ENCODE data around the gene LRRK2. TPM values are rescaled to one million over a fixed set of nuclear protein-coding genes. Genes with fewer than 3 reads are reported as not detected.

The LRRK2 gene
- total RNA-seq, 2 donors from 2014 or later, result 6.2 to 6.8 TPM

- Histone ChIP-seq H3K4me3 (no peak overlapping the region), H3K9me3 (no peaks in the 10 kb centered on the region)
- 85% methylated on average over 3 of the region's 3 CpGs for WGBS
Observed at GRCh38 chr12:40228727-40229126, 3.9 kb downstream of the LRRK2 start.

DNA sequence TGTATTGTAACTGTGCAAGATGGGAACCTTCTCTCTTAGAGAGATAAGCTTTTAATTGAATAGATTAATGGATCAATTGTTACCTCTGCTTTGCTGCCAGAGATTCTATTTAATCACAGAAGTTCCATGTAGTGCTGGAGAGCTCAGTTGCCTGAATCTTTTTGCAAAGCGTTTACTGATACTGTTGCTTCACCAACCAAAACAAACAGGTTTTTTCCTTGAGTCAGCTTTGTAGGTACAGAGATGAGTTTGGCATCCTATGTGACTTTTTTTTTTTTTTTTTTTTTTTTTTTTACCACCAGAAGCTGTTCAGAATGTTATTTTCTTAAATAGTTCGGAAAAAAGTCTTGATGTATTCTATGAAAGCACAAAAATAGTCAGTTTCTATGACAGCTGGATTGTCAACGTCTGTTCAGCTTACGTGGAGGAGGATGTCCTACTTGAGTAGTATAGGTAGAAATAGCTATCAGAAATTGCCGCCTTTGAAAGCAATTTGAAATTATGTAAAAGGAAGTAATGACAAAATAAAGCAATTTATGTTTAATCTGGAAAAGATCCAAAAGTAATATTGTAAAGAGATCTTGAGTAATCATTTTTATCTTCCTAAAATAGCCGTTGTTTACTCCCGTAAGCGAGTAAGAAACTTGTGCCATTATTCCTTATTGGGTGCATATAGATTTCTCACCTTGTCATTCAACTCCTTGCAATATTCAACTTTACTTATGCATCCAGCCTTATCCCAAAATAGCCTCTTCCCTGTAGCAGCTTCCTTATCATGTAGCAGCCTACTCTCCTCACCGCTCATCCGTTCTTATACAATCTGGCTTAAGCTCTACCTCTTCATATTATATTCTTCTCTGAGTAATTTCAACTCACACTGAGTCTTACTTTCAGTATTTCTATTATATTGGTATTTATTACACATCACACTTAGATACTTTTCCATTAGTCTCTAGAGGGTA, 5.2 kb downstream of the LRRK2 start:
- WGBS, result 84% methylated on average over 10 of the region's 10 CpGs
- no peak for DNase-seq (ENCODE audit: low spot score)
- TF ChIP-seq POLR2AphosphoS5 (IDR thresholded peaks at IDR 0.05) (no peak), POLR2A (IDR thresholded peaks at IDR 0.05) (no peak)
- TF ChIP-seq, protein P1, sequence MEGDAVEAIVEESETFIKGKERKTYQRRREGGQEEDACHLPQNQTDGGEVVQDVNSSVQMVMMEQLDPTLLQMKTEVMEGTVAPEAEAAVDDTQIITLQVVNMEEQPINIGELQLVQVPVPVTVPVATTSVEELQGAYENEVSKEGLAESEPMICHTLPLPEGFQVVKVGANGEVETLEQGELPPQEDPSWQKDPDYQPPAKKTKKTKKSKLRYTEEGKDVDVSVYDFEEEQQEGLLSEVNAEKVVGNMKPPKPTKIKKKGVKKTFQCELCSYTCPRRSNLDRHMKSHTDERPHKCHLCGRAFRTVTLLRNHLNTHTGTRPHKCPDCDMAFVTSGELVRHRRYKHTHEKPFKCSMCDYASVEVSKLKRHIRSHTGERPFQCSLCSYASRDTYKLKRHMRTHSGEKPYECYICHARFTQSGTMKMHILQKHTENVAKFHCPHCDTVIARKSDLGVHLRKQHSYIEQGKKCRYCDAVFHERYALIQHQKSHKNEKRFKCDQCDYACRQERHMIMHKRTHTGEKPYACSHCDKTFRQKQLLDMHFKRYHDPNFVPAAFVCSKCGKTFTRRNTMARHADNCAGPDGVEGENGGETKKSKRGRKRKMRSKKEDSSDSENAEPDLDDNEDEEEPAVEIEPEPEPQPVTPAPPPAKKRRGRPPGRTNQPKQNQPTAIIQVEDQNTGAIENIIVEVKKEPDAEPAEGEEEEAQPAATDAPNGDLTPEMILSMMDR (IDR thresholded peaks at IDR 0.05), result no peak
- no peak overlapping the region for H3K27ac ChIP-seq
- H3K4me1 ChIP-seq (replicated peaks), result no peaks in the 10 kb centered on the region
- intact Hi-C loops (cut with DNase I), result loop anchor here (10.0 kb wide), 1 partner anchor 215 kb away; no protein-coding TSS in a partner anchor
- H3K36me3 ChIP-seq, result no peaks in the 10 kb centered on the region
- H3K9me3 ChIP-seq, result no peaks in the 10 kb centered on the region
- H3K4me3 ChIP-seq, result no peak overlapping the region
- no peaks in the 10 kb centered on the region for H3K27me3 ChIP-seq (replicated peaks; ENCODE audit: insufficient read depth)

More at GRCh38 chr12:40228727-40229126, 3.9 kb downstream of the LRRK2 start:
- Histone ChIP-seq H3K27me3 (replicated peaks; ENCODE audit: insufficient read depth) (no peaks in the 10 kb centered on the region), H3K4me1 (replicated peaks) (no peaks in the 10 kb centered on the region), H3K27ac (no peak overlapping the region), H3K36me3 (no peaks in the 10 kb centered on the region)
- no peak for DNase-seq (ENCODE audit: low spot score)
- intact Hi-C loops (cut with DNase I), result loop anchor here (10.0 kb wide), 1 partner anchor 214 kb away; no protein-coding TSS in a partner anchor
- TF ChIP-seq POLR2AphosphoS5 (IDR thresholded peaks at IDR 0.05) (no peak), POLR2A (IDR thresholded peaks at IDR 0.05) (no peak)
- TF ChIP-seq, protein P1 (IDR thresholded peaks at IDR 0.05), result no peak

DNA sequence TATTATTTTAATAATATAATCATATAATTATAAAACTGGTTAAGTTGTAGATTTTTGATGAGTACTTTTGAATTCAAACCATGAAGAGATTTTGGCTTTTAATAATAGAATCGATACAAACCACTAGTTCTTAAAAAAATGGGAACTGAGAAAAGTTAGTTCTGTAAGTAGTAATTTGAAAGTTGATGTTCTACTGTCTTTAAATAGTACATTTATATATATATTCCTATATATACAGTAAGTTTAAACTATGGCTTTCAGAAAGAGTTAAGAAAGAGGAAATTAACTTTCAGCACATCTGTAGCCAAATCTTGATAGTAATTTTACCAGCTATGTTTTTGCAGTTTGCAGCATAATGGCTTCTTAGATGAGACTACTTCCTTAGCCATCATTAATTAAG, 7.8 kb downstream of the LRRK2 start:
- Histone ChIP-seq H3K9me3 (no peaks in the 10 kb centered on the region), H3K27me3 (replicated peaks; ENCODE audit: insufficient read depth) (no peaks in the 10 kb centered on the region), H3K4me1 (replicated peaks) (no peaks in the 10 kb centered on the region), H3K27ac (no peak overlapping the region), H3K36me3 (no peaks in the 10 kb centered on the region), H3K4me3 (no peak overlapping the region)
- TF ChIP-seq POLR2A (IDR thresholded peaks at IDR 0.05) (no peak), POLR2AphosphoS5 (IDR thresholded peaks at IDR 0.05) (no peak)
- TF ChIP-seq, protein P1 (IDR thresholded peaks at IDR 0.05), result no peak
- intact Hi-C loops (cut with DNase I), result no loop called here
- 86% methylated on average over 1 of the region's 1 CpG for WGBS
- no peak for DNase-seq (ENCODE audit: low spot score)

GRCh38 chr12:40233741-40234367, 9.1 kb downstream of the LRRK2 start:
- no peak overlapping the region for H3K4me3 ChIP-seq
- no peak for DNase-seq (ENCODE audit: low spot score)
- H3K9me3 ChIP-seq, result no peaks in the 10 kb centered on the region
- TF ChIP-seq POLR2A (IDR thresholded peaks at IDR 0.05), result no peak
- TF ChIP-seq, protein P1 (IDR thresholded peaks at IDR 0.05), result no peak
- TF ChIP-seq POLR2AphosphoS5 (IDR thresholded peaks at IDR 0.05), result no peak
- 88% methylated on average over 3 of the region's 3 CpGs for WGBS
- H3K4me1 ChIP-seq (replicated peaks), result no peaks in the 10 kb centered on the region
- H3K36me3 ChIP-seq, result no peaks in the 10 kb centered on the region
- no peaks in the 10 kb centered on the region for H3K27me3 ChIP-seq (replicated peaks; ENCODE audit: insufficient read depth)
- H3K27ac ChIP-seq, result no peak overlapping the region
- intact Hi-C loops (cut with DNase I), result no loop called here

Measured in prostate gland (tissue), 2 donors.